Astrocyte of the cerebellum (primary cell): ENCODE data around the gene PIGN.

ENCODE experiments used
- DNase-seq: peaks from one replicate; pipeline ENCODE4 v3.0.0-alpha.2; 2011; ENCODE audit warnings: low read depth
- H3K4me3 ChIP-seq: 2 replicates; pipeline ENCODE4 v1.5.1; 2011; ENCODE audit warnings: mild to moderate bottlenecking, low read depth, low read length, moderate library complexity
- CTCF ChIP-seq: IDR thresholded peaks from 2 replicates; pipeline ENCODE4 v1.5.1; 2012; ENCODE audit warnings: low read length, low read depth, moderate library complexity, mild to moderate bottlenecking; ENCODE audit errors: missing control alignments
- in situ Hi-C: cut with HindIII; loops from 2 replicates; pipeline ENCODE4 v1.10.0; 2017; ENCODE audit warnings: low sequenced_read_pairs

The PIGN gene

GRCh38 chr18:62200121-62200914, 13.5 kb upstream of the PIGN start:
- in situ Hi-C loops, result no loop called here
- DNase-seq, result no peak
- H3K4me3 ChIP-seq, result no peak overlapping the region
- TF ChIP-seq CTCF, result no peak

- no peak for TF ChIP-seq CTCF
- in situ Hi-C loops, result loop anchor here (25.0 kb wide), 2 partner anchors 388 to 788 kb away; no protein-coding TSS in a partner anchor
- no peak overlapping the region for H3K4me3 ChIP-seq
- DNase-seq, result no peak
These were observed 12.8 kb upstream of the PIGN start for GRCh38 chr18:62199629-62200028.

GRCh38 chr18:62198259-62198658, 11.4 kb upstream of the PIGN start:
- no peak for DNase-seq
- no peak for TF ChIP-seq CTCF
- in situ Hi-C loops, result loop anchor here (25.0 kb wide), 2 partner anchors 389 to 789 kb away; no protein-coding TSS in a partner anchor
- no peak overlapping the region for H3K4me3 ChIP-seq

GRCh38 chr18:62196980-62197379, 10.1 kb upstream of the PIGN start:
- no peak overlapping the region for H3K4me3 ChIP-seq
- DNase-seq, result no peak
- in situ Hi-C loops, result loop anchor here (25.0 kb wide), 2 partner anchors 390 to 790 kb away; no protein-coding TSS in a partner anchor
- TF ChIP-seq CTCF, result no peak

- no peak for DNase-seq
- H3K4me3 ChIP-seq, result no peak overlapping the region
- in situ Hi-C loops, result loop anchor here (25.0 kb wide), 2 partner anchors 391 to 791 kb away; no protein-coding TSS in a partner anchor
- TF ChIP-seq CTCF, result no peak
These were observed 9.2 kb upstream of the PIGN start for GRCh38 chr18:62196079-62196478.

- no peak for TF ChIP-seq CTCF
- no peak for DNase-seq
- peak overlapping the region; percentile 99 for H3K4me3 ChIP-seq
- in situ Hi-C loops, result loop anchor here (25.0 kb wide), 2 partner anchors 398 to 798 kb away; no protein-coding TSS in a partner anchor
These were observed 2.4 kb upstream of the PIGN start for GRCh38 chr18:62189208-62189607.
